GM18508 (cell line): ENCODE measurements around the gene IL21R.
"Not testable (repeated sequence)": the region's sequence is repeated elsewhere in the genome, so short reads cannot be mapped to it uniquely, and the experiment has no call there.

ENCODE experiments used
- ATAC-seq: cut with Tn5 transposase; IDR thresholded peaks from one replicate; pipeline ENCODE4 v1.9.1; 2021; ENCODE audit warnings: moderate number of reproducible peaks; ENCODE audit not compliant: insufficient read depth, unreplicated experiment

Gene IL21R

GRCh38 chr16:27437946-27438345 is 36.0 kb downstream of the IL21R start:
- no peak for ATAC-seq

DNA sequence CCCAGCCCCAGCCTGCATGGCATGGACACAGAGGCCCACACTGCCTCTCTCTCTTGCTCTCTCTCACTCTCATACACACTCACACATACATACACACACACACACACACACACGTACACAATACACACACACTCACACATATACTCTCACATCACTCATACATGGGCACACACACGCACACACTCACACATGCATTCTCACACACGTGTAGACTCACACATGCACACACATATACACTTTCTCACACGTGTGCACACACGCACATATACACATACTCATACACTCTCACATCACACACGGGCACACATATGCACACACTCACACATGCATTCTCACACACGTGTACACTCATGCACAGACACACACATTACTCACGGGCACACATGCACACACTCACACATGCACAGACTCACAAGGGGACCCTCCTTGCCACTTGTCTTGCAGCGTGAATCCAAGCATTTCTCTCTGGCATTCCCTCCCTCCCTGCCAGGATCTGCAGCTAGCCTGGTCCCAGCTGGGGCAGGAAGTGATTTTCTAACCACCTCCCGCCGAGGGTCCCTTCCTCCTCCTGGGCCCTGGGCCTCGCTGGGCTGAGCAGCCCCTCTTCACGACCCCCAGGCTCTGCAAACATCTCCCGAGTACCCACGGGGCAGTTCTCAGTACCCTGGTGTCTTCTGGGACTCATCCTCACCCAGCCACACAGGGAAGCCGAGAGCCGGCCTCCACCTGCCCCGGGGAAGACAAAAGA is 37.5 kb downstream of the IL21R start:
- no peak for ATAC-seq

- no peak for ATAC-seq
Observed at GRCh38 chr16:27441276-27441675, 39.3 kb downstream of the IL21R start.

DNA sequence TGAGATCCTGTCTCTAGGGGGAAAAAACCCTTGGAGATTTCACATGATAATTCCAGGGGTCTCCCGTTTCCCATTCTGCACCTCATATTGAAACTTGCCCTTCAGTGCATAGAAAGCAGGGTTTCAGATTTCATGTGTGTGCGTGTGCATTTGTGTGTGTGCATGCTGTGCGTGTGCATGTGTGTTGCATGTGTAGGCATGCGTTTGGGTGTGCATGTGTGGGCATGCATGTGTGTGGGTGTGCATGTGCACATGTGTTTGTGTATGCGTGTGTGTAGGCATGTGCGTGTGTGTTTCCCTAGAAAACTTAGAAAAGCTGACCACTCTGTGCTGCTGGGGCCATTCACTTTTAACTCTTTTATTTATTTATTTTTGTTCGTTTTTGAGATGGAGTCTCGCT is 40.0 kb downstream of the IL21R start:
- no peak for ATAC-seq

- ATAC-seq, result no peak
Observed at GRCh38 chr16:27444015-27444414, 42.0 kb downstream of the IL21R start.

GRCh38 chr16:27444470-27444869 is 42.5 kb downstream of the IL21R start:
- no peak for ATAC-seq

- ATAC-seq, result no peak
Observed at GRCh38 chr16:27445502-27446175, 43.7 kb downstream of the IL21R start.

DNA sequence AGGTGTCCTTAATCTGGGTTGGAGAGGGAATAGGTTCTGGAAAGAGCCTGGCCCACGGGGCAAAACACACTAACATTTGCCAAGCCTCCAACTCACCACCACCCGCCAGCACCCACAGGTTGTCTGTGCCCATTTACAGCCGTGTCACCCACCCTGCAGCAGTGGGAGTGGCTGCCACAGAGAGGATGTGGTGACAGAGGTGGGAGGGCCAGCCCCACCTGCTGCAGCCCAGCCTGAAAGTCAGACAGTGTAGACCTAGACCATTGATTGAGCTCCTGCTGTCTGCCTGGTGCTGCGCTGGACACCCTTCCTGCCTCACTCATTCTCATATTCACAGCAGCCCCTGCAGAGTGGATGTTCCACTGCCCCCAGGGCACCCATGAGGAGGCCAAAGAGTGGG is 44.7 kb downstream of the IL21R start:
- ATAC-seq, result no peak

DNA sequence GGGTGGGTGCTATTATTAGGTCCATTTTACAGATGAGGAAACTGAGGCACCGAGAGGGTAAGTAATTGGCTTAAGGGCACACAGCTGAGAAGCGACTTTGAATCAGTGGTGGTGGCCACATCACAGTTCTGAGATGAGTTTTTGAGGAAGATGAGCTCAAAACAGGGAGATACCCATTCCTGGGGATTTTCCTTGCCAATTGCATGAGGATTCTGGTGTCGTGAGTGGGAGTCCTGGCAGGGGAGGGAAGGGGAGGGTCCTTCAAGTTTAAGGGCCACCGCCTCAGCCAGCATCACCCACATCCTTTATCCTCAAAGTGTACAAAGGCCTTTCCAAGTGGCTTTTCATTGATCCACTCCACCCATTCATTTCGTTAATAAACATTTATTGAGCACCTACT is 45.3 kb downstream of the IL21R start:
- no peak for ATAC-seq

DNA sequence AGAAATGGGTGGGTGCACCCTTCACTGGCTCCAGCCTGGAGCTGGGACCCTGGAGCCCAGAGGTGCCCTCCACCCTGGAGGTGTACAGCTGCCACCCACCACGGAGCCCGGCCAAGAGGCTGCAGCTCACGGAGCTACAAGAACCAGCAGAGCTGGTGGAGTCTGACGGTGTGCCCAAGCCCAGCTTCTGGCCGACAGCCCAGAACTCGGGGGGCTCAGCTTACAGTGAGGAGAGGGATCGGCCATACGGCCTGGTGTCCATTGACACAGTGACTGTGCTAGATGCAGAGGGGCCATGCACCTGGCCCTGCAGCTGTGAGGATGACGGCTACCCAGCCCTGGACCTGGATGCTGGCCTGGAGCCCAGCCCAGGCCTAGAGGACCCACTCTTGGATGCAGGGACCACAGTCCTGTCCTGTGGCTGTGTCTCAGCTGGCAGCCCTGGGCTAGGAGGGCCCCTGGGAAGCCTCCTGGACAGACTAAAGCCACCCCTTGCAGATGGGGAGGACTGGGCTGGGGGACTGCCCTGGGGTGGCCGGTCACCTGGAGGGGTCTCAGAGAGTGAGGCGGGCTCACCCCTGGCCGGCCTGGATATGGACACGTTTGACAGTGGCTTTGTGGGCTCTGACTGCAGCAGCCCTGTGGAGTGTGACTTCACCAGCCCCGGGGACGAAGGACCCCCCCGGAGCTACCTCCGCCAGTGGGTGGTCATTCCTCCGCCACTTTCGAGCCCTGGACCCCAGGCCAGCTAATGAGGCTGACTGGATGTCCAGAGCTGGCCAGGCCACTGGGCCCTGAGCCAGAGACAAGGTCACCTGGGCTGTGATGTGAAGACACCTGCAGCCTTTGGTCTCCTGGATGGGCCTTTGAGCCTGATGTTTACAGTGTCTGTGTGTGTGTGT is 46.8 kb downstream of the IL21R start:
- ATAC-seq, result no peak

DNA sequence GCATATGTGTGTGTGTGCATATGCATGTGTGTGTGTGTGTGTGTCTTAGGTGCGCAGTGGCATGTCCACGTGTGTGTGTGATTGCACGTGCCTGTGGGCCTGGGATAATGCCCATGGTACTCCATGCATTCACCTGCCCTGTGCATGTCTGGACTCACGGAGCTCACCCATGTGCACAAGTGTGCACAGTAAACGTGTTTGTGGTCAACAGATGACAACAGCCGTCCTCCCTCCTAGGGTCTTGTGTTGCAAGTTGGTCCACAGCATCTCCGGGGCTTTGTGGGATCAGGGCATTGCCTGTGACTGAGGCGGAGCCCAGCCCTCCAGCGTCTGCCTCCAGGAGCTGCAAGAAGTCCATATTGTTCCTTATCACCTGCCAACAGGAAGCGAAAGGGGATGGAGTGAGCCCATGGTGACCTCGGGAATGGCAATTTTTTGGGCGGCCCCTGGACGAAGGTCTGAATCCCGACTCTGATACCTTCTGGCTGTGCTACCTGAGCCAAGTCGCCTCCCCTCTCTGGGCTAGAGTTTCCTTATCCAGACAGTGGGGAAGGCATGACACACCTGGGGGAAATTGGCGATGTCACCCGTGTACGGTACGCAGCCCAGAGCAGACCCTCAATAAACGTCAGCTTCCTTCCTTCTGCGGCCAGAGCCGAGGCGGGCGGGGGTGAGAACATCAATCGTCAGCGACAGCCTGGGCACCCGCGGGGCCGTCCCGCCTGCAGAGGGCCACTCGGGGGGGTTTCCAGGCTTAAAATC is 47.6 kb downstream of the IL21R start:
- ATAC-seq, result no peak

DNA sequence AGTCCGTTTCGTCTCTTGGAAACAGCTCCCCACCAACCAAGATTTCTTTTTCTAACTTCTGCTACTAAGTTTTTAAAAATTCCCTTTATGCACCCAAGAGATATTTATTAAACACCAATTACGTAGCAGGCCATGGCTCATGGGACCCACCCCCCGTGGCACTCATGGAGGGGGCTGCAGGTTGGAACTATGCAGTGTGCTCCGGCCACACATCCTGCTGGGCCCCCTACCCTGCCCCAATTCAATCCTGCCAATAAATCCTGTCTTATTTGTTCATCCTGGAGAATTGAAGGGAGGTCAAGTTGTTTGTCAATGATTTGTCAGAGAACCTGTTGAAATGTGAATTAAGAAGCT is 48.2 kb downstream of the IL21R start:
- ATAC-seq, result no peak

GRCh38 chr16:27452569-27453493 is 50.9 kb downstream of the IL21R start:
- no peak for ATAC-seq

GRCh38 chr16:27453494-27453825 is 51.5 kb downstream of the IL21R start:
- ATAC-seq, result no peak

GRCh38 chr16:27455700-27456099 is 53.7 kb downstream of the IL21R start:
- ATAC-seq, result no peak

DNA sequence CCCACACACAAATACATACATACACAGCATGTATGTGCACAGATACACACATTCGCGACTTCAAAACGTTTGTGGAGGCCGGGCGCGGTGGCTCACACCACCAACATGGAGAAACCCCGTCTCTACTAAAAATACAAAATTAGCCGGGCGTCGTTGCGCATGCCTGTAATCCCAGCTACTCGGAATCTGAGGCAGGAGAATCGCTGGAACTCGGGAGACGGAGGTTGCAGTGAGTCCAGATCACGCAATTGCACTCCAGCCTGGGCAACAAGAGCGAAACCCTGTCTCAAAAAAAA is 55.6 kb downstream of the IL21R start:
- ATAC-seq, result not testable (repeated sequence)

DNA sequence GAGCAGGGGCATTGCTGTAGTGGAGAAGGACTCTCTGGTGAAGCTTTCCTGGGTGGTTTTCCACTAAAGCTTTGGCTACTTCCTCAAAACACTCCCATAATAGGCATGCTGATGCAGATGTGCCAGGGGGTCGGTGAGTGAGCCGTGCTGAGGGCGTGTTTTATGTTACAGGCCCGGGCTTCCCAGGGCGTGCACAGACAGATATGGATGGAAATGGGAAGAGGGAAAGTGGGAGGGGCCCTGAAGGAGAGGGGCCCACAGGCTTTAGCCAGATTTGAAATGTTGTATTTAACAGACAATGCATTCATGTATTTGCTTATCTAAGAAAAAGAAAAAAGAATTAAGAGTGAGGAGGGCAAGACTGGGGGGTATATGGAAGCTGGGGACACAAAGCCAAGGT is 56.3 kb downstream of the IL21R start:
- ATAC-seq, result no peak

DNA sequence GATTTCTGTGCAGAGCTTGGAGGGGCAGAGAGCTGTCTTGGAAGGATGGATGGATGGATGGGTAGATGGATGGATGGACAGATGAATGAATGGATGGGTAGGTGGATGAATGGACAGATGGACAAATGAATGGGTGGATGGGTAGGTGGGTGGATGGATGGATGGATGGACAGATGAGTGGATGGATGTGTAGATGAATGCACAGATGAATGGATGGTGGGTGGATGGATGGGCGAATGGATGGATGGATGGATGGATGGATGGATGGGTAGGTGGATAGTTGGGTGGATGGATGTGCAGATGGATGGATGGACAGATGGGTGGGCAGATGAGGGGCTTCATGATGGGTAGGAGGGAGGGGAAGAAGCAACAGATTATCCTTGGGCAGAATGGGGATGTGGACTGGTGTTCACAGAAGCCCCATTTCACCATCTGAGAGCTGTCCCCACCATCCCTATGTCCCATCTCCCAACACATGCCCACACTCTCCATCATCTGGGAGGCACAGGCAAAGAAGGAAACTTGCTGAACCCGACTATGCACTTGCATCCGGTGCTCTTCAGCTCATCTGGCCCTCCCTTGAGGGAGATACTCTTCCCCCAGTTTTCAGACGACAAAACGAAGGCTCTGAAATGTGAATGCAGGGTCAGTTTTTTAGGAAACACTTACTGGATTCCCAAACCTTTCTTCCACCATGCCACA is 57.2 kb downstream of the IL21R start:
- no peak for ATAC-seq

DNA sequence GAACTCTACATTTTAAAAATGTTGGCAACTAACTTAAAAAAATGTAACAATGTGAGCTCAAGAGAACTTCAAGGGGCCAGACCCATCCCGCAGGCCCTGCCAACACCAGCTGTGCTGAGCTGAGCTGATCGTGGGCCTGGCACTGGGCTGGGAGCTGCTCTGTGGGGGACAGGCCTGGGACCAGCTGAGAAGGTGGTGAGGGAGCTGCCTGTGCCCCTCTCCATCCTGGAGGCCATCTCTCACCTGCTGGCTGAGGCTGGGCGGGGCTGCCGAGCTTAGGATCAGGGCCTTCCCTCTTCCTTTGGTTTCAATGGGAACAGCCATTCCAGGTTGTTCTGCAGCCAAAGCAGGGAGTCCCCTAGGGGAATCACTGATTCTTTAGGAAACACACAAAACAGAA is 58.2 kb downstream of the IL21R start:
- no peak for ATAC-seq
